Psoas muscle (tissue), 8 donors: ENCODE results near the gene FTO. TPM values are rescaled to one million over a fixed set of nuclear protein-coding genes. Genes with fewer than 3 reads are reported as not detected.

Experiments
- ATAC-seq, 4 donors: fragments of 200-7000 bp; cut with Tn5 transposase; one replicate each; pipeline ENCODE4 v1.9.1; 2020; ENCODE audit warnings: moderate library complexity in 3 of 4, mild to moderate bottlenecking in 2 of 4
- DNase-seq, 2 donors: peaks; one replicate each; pipeline ENCODE4 v3.0.0-alpha.2; 2020
- H3K27ac ChIP-seq: fragments of 200-600 bp; one replicate; pipeline ENCODE4 v1.8.0; 2022
- H3K27me3 ChIP-seq, 3 donors: fragments of 200-600 bp in 1 of 3; one replicate each; pipeline versions ENCODE4 v1.6.1 to v1.8.0; 2013 to 2022; ENCODE audit warnings: low read length in 2 of 3, mild to moderate bottlenecking in 2 of 3, moderate library complexity in 1 of 3; ENCODE audit not compliant: insufficient read depth in 3 of 3
- H3K36me3 ChIP-seq, 2 donors: fragments of 200-600 bp in 1 of 2; one replicate each; pipeline versions ENCODE4 v1.6.1 to v1.8.0; 2013 to 2022; ENCODE audit warnings: low read depth in 1 of 2, mild to moderate bottlenecking in 1 of 2, moderate library complexity in 1 of 2; ENCODE audit not compliant: insufficient read depth in 1 of 2
- H3K4me1 ChIP-seq: fragments of 200-600 bp; one replicate; pipeline ENCODE4 v1.8.0; 2022
- H3K4me3 ChIP-seq: fragments of 200-600 bp; one replicate; pipeline ENCODE4 v1.8.0; 2022; ENCODE audit warnings: mild to moderate bottlenecking
- H3K9me3 ChIP-seq: fragments of 200-600 bp; one replicate; pipeline ENCODE4 v1.8.0; 2022
- CTCF ChIP-seq: fragments of 200-600 bp; IDR thresholded peaks from one replicate; pipeline ENCODE4 v1.8.0; 2022; ENCODE audit warnings: antibody characterized with exemption
- WGBS, 3 donors: extraction: QIAGEN DNeasy Blood & Tissue Kit; methylation state at CpG; one replicate each; pipeline versions ENCODE4 v1.1.6 to v1.1.7; 2013; 5-methylcytosine and 5-hydroxymethylcytosine counted together
- intact Hi-C, 2 donors: fragments of 100-400 bp; cut with DNase I; formaldehyde crosslinking; loops; one replicate each; pipeline versions ENCODE4 v1.11.0 to v1.14.2; 2022
- polyA plus RNA-seq, 3 donors: library from polyadenylated mRNA; stranded (reverse); fragments of 200-250 nt; gene quantifications; one replicate each; pipeline ENCODE4 v1.2.3, GENCODE V29; 2013
- total RNA-seq, 4 donors: library from RNA; stranded (reverse); fragmentation: NEBNext Ultra II Directional in 2 of 4; extraction: Animal tissue kit (Norgen Biotek cat#: 25700) in 2 of 4; gene quantifications; one replicate each; pipeline versions ENCODE4 v1.2.1 to v1.2.4, GENCODE V29; 2021 to 2023
- donor health status: healthy with polysubstance abuse.
- donor health status: DM: no; HTN: no; CAD: no; lungs with moderate emphysema.
- donor health status: Bipolar disorder and iron deficiency.
- donor health status: healthy.
- donor health status: DM: yes; HTN: yes; CAD: no.
- donor health status: DM: no; HTN: no; CAD: no.
- donor health status: DM: no; HTN: no; CAD: no.
- donor health status: DM: yes; HTN: yes; CAD: no.

FTO gene
- total and polyA plus RNA-seq, 7 donors, result 14.2 to 67.6 (median 47.4) TPM

- H3K27ac ChIP-seq, result no peak overlapping the region
- ATAC-seq, result no peak
- intact Hi-C loops, result loop anchor here in 1 of 2 donors (10.0 kb wide), 1 partner anchor 1156 kb away; the partner anchor contains the start of gene IRX5
- no peak overlapping the region for H3K4me3 ChIP-seq
- no peak for TF ChIP-seq CTCF
- no peaks in the 10 kb centered on the region for H3K9me3 ChIP-seq
- no peaks in the 10 kb centered on the region for H3K27me3 ChIP-seq
- no peaks in the 10 kb centered on the region for H3K36me3 ChIP-seq
- DNase-seq, result no peak
- H3K4me1 ChIP-seq, result peaks cover 24% of the 10 kb centered on the region
- WGBS, 3 donors, result 80 to 90% (median 84%) methylated on average over 3 of the region's 3 CpGs
Observed at GRCh38 chr16:53779186-53779585, 75.2 kb downstream of the FTO start.

GRCh38 chr16:53780051-53780450 is 76.1 kb downstream of the FTO start:
- WGBS, 3 donors, result 93 to 94% (median 93%) methylated on average over 3 of the region's 3 CpGs
- Histone ChIP-seq H3K9me3 (no peaks in the 10 kb centered on the region), H3K27me3 (no peaks in the 10 kb centered on the region), H3K36me3 (no peaks in the 10 kb centered on the region), H3K27ac (no peak overlapping the region), H3K4me3 (no peak overlapping the region), H3K4me1 (peaks cover 22% of the 10 kb centered on the region)
- intact Hi-C loops, result no loop called here
- DNase-seq, result no peak
- no peak for ATAC-seq
- TF ChIP-seq CTCF, result no peak

GRCh38 chr16:53781023-53781605 is 77.2 kb downstream of the FTO start:
- Histone ChIP-seq H3K27me3 (no peaks in the 10 kb centered on the region), H3K27ac (no peak overlapping the region), H3K36me3 (no peaks in the 10 kb centered on the region), H3K4me1 (peaks cover 12% of the 10 kb centered on the region), H3K9me3 (no peaks in the 10 kb centered on the region), H3K4me3 (no peak overlapping the region)
- ATAC-seq (no peak), DNase-seq (no peak)
- no peak for TF ChIP-seq CTCF
- intact Hi-C loops, result no loop called here
- WGBS, 3 donors, result 98 to 99% (median 98%) methylated on average over 1 of the region's 1 CpG

GRCh38 chr16:53782148-53782547 is 78.2 kb downstream of the FTO start:
- no peak for ATAC-seq
- Histone ChIP-seq H3K4me1 (peaks cover 3% of the 10 kb centered on the region), H3K9me3 (no peaks in the 10 kb centered on the region), H3K4me3 (no peak overlapping the region), H3K36me3 (no peaks in the 10 kb centered on the region), H3K27me3 (no peaks in the 10 kb centered on the region), H3K27ac (no peak overlapping the region)
- 87 to 90% (median 90%) methylated on average over 3 of the region's 3 CpGs for WGBS, 3 donors
- TF ChIP-seq CTCF, result no peak
- DNase-seq, result no peak
- intact Hi-C loops, result no loop called here

GRCh38 chr16:53784291-53784690 is 80.3 kb downstream of the FTO start:
- Histone ChIP-seq H3K27ac (no peak overlapping the region), H3K36me3 (no peaks in the 10 kb centered on the region), H3K27me3 (no peaks in the 10 kb centered on the region), H3K4me3 (no peak overlapping the region), H3K4me1 (peaks cover 6% of the 10 kb centered on the region), H3K9me3 (no peaks in the 10 kb centered on the region)
- WGBS, 3 donors, result 83 to 93% (median 85%) methylated on average over 1 of the region's 1 CpG
- TF ChIP-seq CTCF, result no peak
- intact Hi-C loops, result no loop called here
- DNase-seq, result no peak
- ATAC-seq, result no peak
